SK-N-SH treated with all-trans-retinoic acid at 6 μM for 48 hours (cell line): ENCODE data around the gene SLC35F3.

Source experiments
- ATAC-seq: fragments of 200-7000 bp; cut with Tn5 transposase; 3 replicates; pipeline ENCODE4 v1.9.1; 2020; ENCODE audit warnings: mild to moderate bottlenecking, moderate library complexity
- ARNTL ChIP-seq: fragments of 450-650 bp; formaldehyde crosslinking; IDR thresholded peaks from 2 replicates; pipeline ENCODE4 v1.5.0; 2020; ENCODE audit warnings: low read depth, mild to moderate bottlenecking, moderate library complexity, borderline replicate concordance
- BACH2 ChIP-seq: fragments of 250-450 bp; sonication (Bioruptor Pico); IDR thresholded peaks from 2 replicates; pipeline ENCODE4 v1.9.0; 2021; ENCODE audit warnings: mild to moderate bottlenecking, borderline replicate concordance
- CSDC2 ChIP-seq: fragments of 250-450 bp; sonication (Bioruptor Pico); IDR thresholded peaks from 2 replicates; pipeline ENCODE4 v1.5.0; 2020; ENCODE audit warnings: mild to moderate bottlenecking, moderate library complexity
- ESRRG ChIP-seq: fragments of 250-450 bp; sonication (Bioruptor Pico); IDR thresholded peaks from 2 replicates; pipeline ENCODE4 v1.6.1; 2021; ENCODE audit warnings: mild to moderate bottlenecking
- GLIS3 ChIP-seq: fragments of 250-450 bp; sonication (Bioruptor Pico); IDR thresholded peaks from 2 replicates; pipeline ENCODE4 v1.5.0; 2020; ENCODE audit warnings: mild to moderate bottlenecking, moderate library complexity
- ISL1 ChIP-seq: fragments of 250-450 bp; sonication (Bioruptor Pico); IDR thresholded peaks from 2 replicates; pipeline ENCODE4 v2.1.2; 2022; ENCODE audit warnings: mild to moderate bottlenecking, moderate library complexity
- OSR1 ChIP-seq: fragments of 250-450 bp; sonication (Bioruptor Pico); IDR thresholded peaks from 2 replicates; pipeline ENCODE4 v1.8.0; 2022; ENCODE audit warnings: moderate library complexity, mild to moderate bottlenecking, inconsistent platforms
- PPARA ChIP-seq: fragments of 250-450 bp; sonication (Bioruptor Pico); IDR thresholded peaks from 2 replicates; pipeline ENCODE4 v1.5.0; 2020; ENCODE audit warnings: mild to moderate bottlenecking, borderline replicate concordance
- RARB ChIP-seq: fragments of 250-450 bp; sonication (Bioruptor Pico); IDR thresholded peaks from 2 replicates; pipeline ENCODE4 v1.8.0; 2021; ENCODE audit warnings: mild to moderate bottlenecking, moderate library complexity
- SNAI2 ChIP-seq: fragments of 250-450 bp; sonication (Bioruptor Pico); IDR thresholded peaks from 2 replicates; pipeline ENCODE4 v1.5.0; 2020; ENCODE audit warnings: mild to moderate bottlenecking, moderate library complexity
- TCF4 ChIP-seq: fragments of 250-450 bp; sonication (Bioruptor Pico); IDR thresholded peaks from 2 replicates; pipeline ENCODE4 v1.8.0; 2021; ENCODE audit warnings: mild to moderate bottlenecking, moderate library complexity, borderline replicate concordance
- TOX ChIP-seq: fragments of 250-450 bp; sonication (Bioruptor Pico); IDR thresholded peaks from 2 replicates; pipeline ENCODE4 v1.8.0; 2021; ENCODE audit warnings: mild to moderate bottlenecking, moderate library complexity, borderline replicate concordance
- ZC3H10 ChIP-seq: fragments of 250-450 bp; sonication (Bioruptor Pico); IDR thresholded peaks from 2 replicates; pipeline ENCODE4 v1.5.1; 2021; ENCODE audit warnings: mild to moderate bottlenecking, moderate library complexity
- ZFP3 ChIP-seq: fragments of 250-450 bp; sonication (Bioruptor Pico); IDR thresholded peaks from 2 replicates; pipeline ENCODE4 v1.5.0; 2020; ENCODE audit warnings: mild to moderate bottlenecking, moderate library complexity
- ZFP30 ChIP-seq: fragments of 450-650 bp; formaldehyde crosslinking; IDR thresholded peaks from 2 replicates; pipeline ENCODE4 v1.5.0; 2022; ENCODE audit warnings: mild to moderate bottlenecking, moderate library complexity
- ZNF565 ChIP-seq: fragments of 450-650 bp; formaldehyde crosslinking; conservative IDR thresholded peaks from 2 replicates; pipeline ENCODE4 v1.5.0; 2020; ENCODE audit warnings: low read depth, mild to moderate bottlenecking, moderate library complexity
- ZNF70 ChIP-seq: fragments of 450-650 bp; formaldehyde crosslinking; IDR thresholded peaks from 2 replicates; pipeline ENCODE4 v1.5.0; 2020; ENCODE audit warnings: mild to moderate bottlenecking, moderate library complexity
- ZNF8 ChIP-seq: fragments of 450-650 bp; formaldehyde crosslinking; IDR thresholded peaks from 2 replicates; pipeline ENCODE4 v1.5.0; 2020; ENCODE audit warnings: mild to moderate bottlenecking, moderate library complexity
- TF ChIP-seq, protein P1 (sequence below): fragments of 250-450 bp; sonication (Bioruptor Pico); IDR thresholded peaks from 2 replicates; pipeline ENCODE4 v1.8.0; 2021; ENCODE audit warnings: low read depth, mild to moderate bottlenecking, moderate library complexity, borderline replicate concordance
- TF ChIP-seq, protein P2 (sequence below): fragments of 250-450 bp; sonication (Bioruptor Pico); IDR thresholded peaks from 2 replicates; pipeline ENCODE4 v1.5.1; 2020; ENCODE audit warnings: low read depth, mild to moderate bottlenecking, moderate library complexity
- TF ChIP-seq, protein P3 (sequence below): fragments of 250-450 bp; sonication (Bioruptor Pico); IDR thresholded peaks from 2 replicates; pipeline ENCODE4 v1.8.0; 2020; ENCODE audit warnings: mild to moderate bottlenecking, moderate library complexity, borderline replicate concordance
- TF ChIP-seq, protein P4 (sequence below): fragments of 250-450 bp; sonication (Bioruptor Pico); IDR thresholded peaks from 2 replicates; pipeline ENCODE4 v1.5.1; 2021; ENCODE audit warnings: mild to moderate bottlenecking, moderate library complexity

The SLC35F3 gene

DNA sequence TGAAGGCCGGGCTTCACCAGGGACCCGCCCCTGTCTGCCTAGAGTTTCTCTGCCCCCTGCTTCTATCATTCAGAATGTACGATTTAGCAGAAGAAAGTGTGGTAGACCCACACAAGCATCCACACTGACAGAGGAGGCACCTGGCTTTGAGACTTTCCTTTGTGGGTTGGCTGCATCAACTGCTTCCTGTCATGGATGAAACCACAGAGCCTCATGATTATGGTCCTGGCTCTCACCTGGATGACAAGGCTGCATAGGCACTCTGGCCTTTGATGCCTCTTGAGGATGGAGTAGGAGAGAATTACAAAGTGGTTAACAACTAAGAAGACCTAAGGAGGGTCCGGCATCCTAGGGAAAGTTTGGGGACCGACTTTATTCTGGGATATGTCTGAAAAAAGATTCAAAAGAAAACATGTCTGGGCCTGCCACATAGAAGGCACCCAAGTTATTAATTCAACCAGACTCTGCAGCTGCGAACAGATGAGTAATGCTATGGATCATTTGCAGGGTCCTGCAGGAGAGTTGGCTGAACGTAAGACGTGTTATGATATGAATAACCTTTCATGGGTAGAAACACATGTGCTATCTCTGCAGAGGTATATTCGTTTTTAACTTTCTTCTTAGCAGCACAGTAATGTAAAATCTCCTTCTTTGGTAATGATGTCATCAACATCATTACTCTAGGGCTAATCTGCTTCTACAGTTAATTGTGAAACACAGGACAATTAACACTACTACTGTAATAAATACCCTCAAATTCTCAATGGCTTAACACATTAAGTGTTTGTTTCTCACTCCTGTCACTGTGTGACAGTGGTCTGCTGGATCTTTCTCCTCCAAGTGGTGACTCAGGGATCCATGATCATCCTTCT is 136.2 kb downstream of the SLC35F3 start:
- TF ChIP-seq SNAI2 (CRISPR knock-in tag) (no peak), ZNF8 (CRISPR knock-in tag) (no peak)
- TF ChIP-seq, protein P1, sequence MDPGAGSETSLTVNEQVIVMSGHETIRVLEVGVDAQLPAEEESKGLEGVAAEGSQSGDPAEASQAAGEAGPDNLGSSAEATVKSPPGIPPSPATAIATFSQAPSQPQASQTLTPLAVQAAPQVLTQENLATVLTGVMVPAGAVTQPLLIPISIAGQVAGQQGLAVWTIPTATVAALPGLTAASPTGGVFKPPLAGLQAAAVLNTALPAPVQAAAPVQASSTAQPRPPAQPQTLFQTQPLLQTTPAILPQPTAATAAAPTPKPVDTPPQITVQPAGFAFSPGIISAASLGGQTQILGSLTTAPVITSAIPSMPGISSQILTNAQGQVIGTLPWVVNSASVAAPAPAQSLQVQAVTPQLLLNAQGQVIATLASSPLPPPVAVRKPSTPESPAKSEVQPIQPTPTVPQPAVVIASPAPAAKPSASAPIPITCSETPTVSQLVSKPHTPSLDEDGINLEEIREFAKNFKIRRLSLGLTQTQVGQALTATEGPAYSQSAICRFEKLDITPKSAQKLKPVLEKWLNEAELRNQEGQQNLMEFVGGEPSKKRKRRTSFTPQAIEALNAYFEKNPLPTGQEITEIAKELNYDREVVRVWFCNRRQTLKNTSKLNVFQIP: no peak
- TF ChIP-seq, protein P2, sequence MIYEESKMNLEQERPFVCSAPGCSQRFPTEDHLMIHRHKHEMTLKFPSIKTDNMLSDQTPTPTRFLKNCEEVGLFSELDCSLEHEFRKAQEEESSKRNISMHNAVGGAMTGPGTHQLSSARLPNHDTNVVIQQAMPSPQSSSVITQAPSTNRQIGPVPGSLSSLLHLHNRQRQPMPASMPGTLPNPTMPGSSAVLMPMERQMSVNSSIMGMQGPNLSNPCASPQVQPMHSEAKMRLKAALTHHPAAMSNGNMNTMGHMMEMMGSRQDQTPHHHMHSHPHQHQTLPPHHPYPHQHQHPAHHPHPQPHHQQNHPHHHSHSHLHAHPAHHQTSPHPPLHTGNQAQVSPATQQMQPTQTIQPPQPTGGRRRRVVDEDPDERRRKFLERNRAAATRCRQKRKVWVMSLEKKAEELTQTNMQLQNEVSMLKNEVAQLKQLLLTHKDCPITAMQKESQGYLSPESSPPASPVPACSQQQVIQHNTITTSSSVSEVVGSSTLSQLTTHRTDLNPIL (CRISPR knock-in tag): no peak
- ATAC-seq: no peak

DNA sequence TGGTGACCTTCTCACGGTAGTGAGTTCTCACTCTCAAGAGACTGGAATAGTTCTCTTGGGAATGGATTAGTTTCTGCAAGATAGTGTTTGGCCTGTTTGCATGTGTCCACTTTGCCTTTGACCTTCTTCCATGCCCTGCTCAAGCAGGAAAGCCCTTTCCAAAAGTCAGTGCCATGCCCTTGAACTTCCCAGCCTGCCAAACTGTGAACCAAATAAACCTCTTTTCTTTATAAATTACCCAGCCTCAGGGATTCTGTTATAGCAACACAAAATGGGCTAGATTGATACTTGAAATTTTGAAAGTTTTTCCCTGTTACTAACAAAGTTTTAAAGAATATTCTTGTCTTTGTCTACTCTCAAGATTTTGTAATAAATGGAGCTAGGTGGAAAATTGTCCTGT is 139.6 kb downstream of the SLC35F3 start:
- ATAC-seq: no peak
- TF ChIP-seq ZFP3 (CRISPR knock-in tag) (no peak), ZC3H10 (CRISPR knock-in tag) (no peak), OSR1 (CRISPR knock-in tag) (no peak), RARB (CRISPR knock-in tag) (no peak), PPARA (CRISPR knock-in tag) (no peak), BACH2 (no peak), ISL1 (no peak), ZFP30 (CRISPR knock-in tag) (no peak)
- TF ChIP-seq, protein P3, sequence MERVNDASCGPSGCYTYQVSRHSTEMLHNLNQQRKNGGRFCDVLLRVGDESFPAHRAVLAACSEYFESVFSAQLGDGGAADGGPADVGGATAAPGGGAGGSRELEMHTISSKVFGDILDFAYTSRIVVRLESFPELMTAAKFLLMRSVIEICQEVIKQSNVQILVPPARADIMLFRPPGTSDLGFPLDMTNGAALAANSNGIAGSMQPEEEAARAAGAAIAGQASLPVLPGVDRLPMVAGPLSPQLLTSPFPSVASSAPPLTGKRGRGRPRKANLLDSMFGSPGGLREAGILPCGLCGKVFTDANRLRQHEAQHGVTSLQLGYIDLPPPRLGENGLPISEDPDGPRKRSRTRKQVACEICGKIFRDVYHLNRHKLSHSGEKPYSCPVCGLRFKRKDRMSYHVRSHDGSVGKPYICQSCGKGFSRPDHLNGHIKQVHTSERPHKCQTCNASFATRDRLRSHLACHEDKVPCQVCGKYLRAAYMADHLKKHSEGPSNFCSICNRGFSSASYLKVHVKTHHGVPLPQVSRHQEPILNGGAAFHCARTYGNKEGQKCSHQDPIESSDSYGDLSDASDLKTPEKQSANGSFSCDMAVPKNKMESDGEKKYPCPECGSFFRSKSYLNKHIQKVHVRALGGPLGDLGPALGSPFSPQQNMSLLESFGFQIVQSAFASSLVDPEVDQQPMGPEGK (CRISPR knock-in tag): no peak
- TF ChIP-seq, protein P4, sequence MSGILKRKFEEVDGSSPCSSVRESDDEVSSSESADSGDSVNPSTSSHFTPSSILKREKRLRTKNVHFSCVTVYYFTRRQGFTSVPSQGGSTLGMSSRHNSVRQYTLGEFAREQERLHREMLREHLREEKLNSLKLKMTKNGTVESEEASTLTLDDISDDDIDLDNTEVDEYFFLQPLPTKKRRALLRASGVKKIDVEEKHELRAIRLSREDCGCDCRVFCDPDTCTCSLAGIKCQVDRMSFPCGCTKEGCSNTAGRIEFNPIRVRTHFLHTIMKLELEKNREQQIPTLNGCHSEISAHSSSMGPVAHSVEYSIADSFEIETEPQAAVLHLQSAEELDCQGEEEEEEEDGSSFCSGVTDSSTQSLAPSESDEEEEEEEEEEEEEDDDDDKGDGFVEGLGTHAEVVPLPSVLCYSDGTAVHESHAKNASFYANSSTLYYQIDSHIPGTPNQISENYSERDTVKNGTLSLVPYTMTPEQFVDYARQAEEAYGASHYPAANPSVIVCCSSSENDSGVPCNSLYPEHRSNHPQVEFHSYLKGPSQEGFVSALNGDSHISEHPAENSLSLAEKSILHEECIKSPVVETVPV (CRISPR knock-in tag): no peak
- TF ChIP-seq, all 23 proteins: peak for 0

DNA sequence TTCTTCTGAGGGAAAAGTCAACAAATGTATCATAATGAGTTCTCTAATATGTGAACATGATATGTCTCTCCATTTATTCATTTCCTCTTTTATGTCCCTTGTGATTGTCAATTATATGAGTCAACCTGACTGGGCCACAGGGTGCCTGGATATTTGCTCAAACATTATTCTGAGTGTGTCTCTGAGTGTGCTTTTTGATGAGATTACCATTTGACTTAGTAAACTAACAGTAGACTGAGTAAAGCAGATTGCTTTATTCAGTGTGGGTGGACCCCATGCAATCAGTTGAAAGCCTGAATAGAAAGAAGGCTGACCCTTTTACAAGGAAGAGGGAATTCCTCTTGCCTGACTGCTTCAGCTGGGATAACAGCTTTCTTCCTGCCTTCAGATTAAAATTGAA is 142.6 kb downstream of the SLC35F3 start:
- no peak for TF ChIP-seq TOX
- TF ChIP-seq, protein P3 (CRISPR knock-in tag): no peak
- no peak for TF ChIP-seq ARNTL (CRISPR knock-in tag)
- no peak for TF ChIP-seq CSDC2 (CRISPR knock-in tag)
- TF ChIP-seq ESRRG: no peak
- no peak for TF ChIP-seq RARB (CRISPR knock-in tag)
- TF ChIP-seq ZC3H10 (CRISPR knock-in tag): no peak
- no peak for TF ChIP-seq SNAI2 (CRISPR knock-in tag)
- no peak for TF ChIP-seq TCF4 (CRISPR knock-in tag)
- no peak for TF ChIP-seq ZNF565 (CRISPR knock-in tag)
- TF ChIP-seq PPARA (CRISPR knock-in tag): no peak
- no peak for TF ChIP-seq ZFP30 (CRISPR knock-in tag)
- TF ChIP-seq ZFP3 (CRISPR knock-in tag): no peak
- no peak for TF ChIP-seq OSR1 (CRISPR knock-in tag)
- TF ChIP-seq, protein P1: no peak
- no peak for TF ChIP-seq GLIS3 (CRISPR knock-in tag)
- TF ChIP-seq ZNF70 (CRISPR knock-in tag): no peak
- ATAC-seq: no peak
